ENCODE measurements around the gene GOLGA2.

Gene GOLGA2

DNA sequence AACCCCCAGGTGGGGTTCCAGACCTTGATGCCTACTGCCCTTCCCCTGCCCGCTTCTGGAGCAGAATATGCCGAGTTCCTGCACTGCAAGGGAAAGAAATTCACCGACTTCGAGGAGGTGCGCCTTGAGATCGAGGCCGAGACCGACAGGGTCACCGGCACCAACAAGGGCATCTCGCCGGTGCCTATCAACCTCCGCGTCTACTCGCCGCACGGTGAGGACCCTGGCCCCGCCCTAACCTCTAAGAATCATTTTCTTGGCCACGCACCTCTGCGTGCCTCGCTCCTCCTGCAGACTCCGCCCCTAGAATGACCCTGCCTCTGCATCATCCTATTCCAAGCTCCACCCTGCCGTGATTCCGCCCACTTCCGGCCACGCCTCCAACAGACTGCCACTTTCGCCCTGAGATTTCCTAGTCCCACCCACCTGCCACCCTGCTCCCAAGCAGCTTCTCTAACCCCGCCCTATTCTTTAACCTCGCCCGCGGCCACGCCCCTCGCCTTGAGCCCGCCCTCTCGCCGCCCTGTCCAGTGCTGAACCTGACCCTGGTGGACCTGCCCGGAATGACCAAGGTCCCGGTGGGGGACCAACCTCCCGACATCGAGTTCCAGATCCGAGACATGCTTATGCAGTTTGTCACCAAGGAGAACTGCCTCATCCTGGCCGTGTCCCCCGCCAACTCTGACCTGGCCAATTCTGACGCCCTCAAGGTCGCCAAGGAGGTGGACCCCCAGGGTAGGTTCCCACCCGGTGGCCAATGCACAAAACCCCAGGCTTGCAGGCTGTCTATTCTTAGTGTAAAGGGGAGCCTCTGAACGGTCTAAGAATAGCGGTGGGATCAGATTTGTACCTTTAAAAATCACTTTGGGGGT is 57.1 kb downstream of the GOLGA2 start:
- CTCF ChIA-PET = interaction anchor here (1.5 kb wide), 1 partner anchor 15 kb away, joined by 5 read pairs; no protein-coding TSS in a partner anchor

DNA sequence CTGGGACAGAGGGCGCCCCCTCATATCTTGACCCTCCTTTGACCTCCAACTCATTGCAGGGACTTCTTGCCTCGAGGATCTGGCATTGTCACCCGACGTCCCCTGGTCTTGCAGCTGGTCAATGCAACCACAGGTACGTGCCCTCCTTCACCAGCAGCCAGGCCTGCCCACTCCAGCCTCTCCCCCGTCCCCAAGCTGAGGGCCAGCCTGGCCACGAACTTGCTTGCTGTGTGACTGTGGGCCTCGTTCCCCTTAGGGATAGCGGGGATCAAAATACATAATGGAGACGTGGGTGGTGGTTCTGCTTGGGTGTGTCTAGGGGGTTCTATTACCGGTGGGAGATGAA is 57.7 kb downstream of the GOLGA2 start:
- CTCF ChIA-PET = interaction anchor here (0.9 to 1.5 kb wide), 2 partner anchors 14 to 77 kb away, joined by 3 to 5 read pairs; no protein-coding TSS in a partner anchor
- H3K4me3 ChIP-seq (ENCODE audit: low read depth, low read length) = no peak overlapping the region
- TF ChIP-seq, protein P1, sequence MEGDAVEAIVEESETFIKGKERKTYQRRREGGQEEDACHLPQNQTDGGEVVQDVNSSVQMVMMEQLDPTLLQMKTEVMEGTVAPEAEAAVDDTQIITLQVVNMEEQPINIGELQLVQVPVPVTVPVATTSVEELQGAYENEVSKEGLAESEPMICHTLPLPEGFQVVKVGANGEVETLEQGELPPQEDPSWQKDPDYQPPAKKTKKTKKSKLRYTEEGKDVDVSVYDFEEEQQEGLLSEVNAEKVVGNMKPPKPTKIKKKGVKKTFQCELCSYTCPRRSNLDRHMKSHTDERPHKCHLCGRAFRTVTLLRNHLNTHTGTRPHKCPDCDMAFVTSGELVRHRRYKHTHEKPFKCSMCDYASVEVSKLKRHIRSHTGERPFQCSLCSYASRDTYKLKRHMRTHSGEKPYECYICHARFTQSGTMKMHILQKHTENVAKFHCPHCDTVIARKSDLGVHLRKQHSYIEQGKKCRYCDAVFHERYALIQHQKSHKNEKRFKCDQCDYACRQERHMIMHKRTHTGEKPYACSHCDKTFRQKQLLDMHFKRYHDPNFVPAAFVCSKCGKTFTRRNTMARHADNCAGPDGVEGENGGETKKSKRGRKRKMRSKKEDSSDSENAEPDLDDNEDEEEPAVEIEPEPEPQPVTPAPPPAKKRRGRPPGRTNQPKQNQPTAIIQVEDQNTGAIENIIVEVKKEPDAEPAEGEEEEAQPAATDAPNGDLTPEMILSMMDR (IDR thresholded peaks at IDR 0.05; ENCODE audit: insufficient read depth, low read length, missing control alignments) = no peak
- no peak for DNase-seq (ENCODE audit: low read depth, low spot score)
- POLR2A ChIA-PET = no interaction called here

More for the DNA sequence above, 57.1 kb downstream of the GOLGA2 start:
- no peak for DNase-seq (ENCODE audit: low read depth, low spot score)
- TF ChIP-seq, protein P1 (IDR thresholded peaks at IDR 0.05; ENCODE audit: insufficient read depth, low read length, missing control alignments) = no peak
- H3K4me3 ChIP-seq (ENCODE audit: low read depth, low read length) = no peak overlapping the region
- POLR2A ChIA-PET = no interaction called here

DNA sequence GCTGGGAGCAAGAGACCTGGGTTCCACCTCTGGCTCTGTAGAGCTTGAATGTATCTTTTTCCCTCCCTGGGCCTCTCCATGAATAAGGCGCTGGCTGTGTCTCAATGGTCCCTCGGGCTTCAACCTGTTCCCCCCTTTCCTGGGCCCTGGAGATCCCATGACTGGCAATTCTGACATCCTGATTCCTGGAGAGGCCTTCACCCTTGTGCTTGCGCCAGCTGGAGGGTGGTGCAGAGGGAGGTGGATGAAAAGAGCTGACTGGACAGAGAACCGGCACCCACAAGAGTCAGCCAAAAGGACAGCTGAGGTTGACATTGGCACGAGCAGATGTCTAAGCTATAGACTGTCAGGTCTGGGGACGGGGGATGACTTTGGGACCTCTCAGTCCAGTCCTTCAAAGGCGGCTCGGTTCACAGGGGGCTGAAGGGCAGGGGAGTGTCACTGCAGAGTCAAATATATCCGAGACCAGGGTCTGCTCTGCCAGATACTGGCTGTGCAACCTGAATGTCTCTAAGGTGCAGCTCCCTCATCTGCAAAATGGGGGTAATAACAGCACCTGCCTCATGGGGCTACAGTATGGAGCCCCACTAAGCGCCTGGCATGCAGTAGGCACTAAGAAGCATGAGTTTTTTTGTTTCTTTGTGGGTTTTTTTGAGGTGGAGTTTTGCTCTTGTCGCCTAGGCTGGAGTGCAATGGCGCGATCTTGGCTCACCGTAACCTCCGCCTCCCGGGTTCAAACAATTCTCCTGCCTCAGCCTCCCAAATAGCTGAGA is 58.8 kb downstream of the GOLGA2 start:
- DNase-seq (ENCODE audit: low read depth, low spot score) = no peak
- TF ChIP-seq, protein P1 (IDR thresholded peaks at IDR 0.05; ENCODE audit: insufficient read depth, low read length, missing control alignments) = no peak
- CTCF ChIA-PET = interaction anchor here (0.7 to 6.2 kb wide), 9 partner anchors 8 to 92 kb away, joined by 3 to 36 read pairs (median 3); partner anchors contain the start of gene DNM1
- POLR2A ChIA-PET = interaction anchor here (1.0 kb wide), 1 partner anchor 26 kb away, joined by 3 read pairs; no protein-coding TSS in a partner anchor
- H3K4me3 ChIP-seq (ENCODE audit: low read depth, low read length) = no peak overlapping the region

DNA sequence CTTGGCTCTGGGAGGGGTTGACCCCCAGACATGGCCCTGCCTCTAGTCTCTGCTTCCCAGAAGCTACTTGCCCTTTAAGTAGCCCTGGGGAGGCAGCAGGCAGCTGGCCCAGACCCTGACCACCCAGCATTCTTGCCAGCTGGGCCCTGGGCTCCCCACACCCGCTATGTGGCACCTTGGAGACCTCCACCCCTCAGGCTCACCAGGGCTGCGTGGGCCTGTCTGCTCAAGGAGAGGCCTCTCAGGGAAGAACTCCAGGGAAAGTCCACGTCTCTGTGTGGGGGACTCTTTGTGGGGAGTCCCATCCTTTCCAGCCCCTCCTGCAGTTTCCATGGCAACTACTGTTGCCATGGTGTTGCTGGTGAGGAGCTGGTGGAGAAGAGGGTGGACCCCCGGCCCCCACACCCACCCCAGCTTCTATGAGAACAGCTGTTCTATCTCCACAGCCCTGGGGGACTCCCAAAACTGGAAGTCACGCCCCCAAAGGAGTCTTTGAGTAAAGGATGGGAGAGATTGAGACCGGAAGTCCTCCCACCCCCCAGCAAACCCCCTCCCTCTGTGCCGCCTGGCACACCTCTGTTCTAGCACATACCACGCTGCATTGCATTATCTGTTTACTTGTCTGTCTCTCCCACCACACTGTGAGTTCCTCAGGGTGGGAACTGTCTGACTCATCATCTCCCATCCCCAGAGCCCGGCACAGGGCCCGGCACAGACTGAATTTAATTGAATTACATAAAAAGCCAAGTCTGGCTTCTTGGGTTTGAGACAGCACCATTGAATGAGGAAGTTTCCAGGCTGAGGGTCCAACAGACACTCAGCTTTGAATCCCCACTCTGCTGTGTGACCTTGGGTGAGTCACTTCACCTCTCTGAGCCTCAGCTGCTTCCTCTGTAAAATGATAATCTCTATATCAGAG is 60.1 kb downstream of the GOLGA2 start:
- TF ChIP-seq, protein P1 (IDR thresholded peaks at IDR 0.05; ENCODE audit: insufficient read depth, low read length, missing control alignments) = no peak
- H3K4me3 ChIP-seq (ENCODE audit: low read depth, low read length) = no peak overlapping the region
- DNase-seq (ENCODE audit: low read depth, low spot score) = peak; percentile 50
- ChIA-PET POLR2A (no interaction called here), CTCF (interaction anchor here (0.7 to 6.2 kb wide), 7 partner anchors 9 to 91 kb away, joined by 3 to 36 read pairs (median 3); partner anchors contain the start of gene DNM1)

DNA sequence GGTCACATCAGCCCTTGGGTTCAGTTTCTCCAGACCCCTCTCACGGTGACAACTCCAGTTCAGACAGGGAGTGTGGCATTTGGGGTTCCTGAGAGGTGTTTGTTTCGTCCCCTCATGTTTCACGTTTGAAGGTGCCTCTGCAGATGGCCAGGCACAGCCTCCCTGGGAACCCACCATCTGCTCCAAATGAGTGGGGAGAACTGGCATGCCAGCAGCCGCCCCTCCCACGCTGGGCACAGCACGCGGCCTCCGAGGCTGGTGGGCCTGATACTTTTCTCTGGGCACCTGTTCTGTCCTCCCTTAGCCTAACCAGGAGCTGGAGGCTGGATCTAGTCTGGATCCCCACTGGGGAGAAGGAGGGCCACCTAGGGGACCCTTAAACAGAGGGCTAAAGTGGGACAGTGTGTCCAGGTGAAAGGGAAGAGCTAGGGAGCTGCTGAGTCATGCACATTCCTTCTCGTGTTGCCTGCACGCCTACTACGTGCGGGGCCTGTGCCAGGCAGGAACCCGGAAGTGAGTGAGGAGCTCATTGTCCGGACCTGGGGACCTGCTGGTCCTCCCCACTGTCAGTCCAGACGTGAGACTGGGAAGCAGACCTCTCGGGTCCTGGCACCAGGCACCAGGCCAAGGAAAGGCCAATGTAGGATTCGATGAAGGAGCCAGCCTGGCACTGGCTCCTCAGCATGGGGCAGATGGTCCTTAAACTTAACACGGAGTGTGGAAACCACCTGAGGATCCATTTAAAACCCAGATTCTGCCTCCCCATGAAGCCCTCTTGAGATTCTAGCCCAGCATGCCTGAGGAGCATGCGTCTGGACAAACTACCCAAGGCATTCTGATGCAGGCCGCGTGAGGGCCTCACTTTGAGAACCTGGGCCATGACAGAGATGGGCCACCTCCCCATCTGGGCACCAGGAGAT is 61.0 kb downstream of the GOLGA2 start:
- DNase-seq (ENCODE audit: low read depth, low spot score) = no peak
- CTCF ChIA-PET = interaction anchor here (1.0 to 6.2 kb wide), 3 partner anchors 10 to 90 kb away, joined by 3 to 36 read pairs (median 3); partner anchors contain the start of gene DNM1
- H3K4me3 ChIP-seq (ENCODE audit: low read depth, low read length) = no peak overlapping the region
- POLR2A ChIA-PET = no interaction called here
- TF ChIP-seq, protein P1 (IDR thresholded peaks at IDR 0.05; ENCODE audit: insufficient read depth, low read length, missing control alignments) = no peak

Measured in AG04449 (cell line).